Right lobe of liver (tissue), 6 donors: ENCODE data around the gene CA11. TPM values are rescaled to one million over a fixed set of nuclear protein-coding genes. Genes with fewer than 3 reads are reported as not detected.
A peak's percentile ranks its signal among the peaks of the same experiment; 100 is the strongest.

Experiments
- ATAC-seq, 4 donors: fragments of 200-7000 bp; cut with Tn5 transposase; one replicate each; pipeline ENCODE4 v1.9.1; 2020; ENCODE audit warnings: mild to moderate bottlenecking in 4 of 4, moderate library complexity in 4 of 4
- DNase-seq, 3 donors: peaks; one replicate each; pipeline ENCODE4 v3.0.0-alpha.2; 2020
- H3K27ac ChIP-seq, 3 donors: fragments of 200-600 bp; one replicate each; pipeline ENCODE4 v1.8.0; 2022
- H3K27me3 ChIP-seq, 2 donors: fragments of 200-600 bp; one replicate each; pipeline ENCODE4 v1.8.0; 2022
- H3K36me3 ChIP-seq, 4 donors: fragments of 200-600 bp; sonication (generic) in 1 of 4; one replicate each; pipeline versions ENCODE4 v1.5.1 to v1.8.0; 2017 to 2022; ENCODE audit warnings: control low read depth in 1 of 4
- H3K4me1 ChIP-seq, 4 donors: fragments of 200-600 bp; sonication (generic) in 1 of 4; one replicate each; pipeline versions ENCODE4 v1.5.1 to v1.8.0; 2017 to 2022; ENCODE audit warnings: control low read depth in 1 of 4
- H3K4me3 ChIP-seq, 3 donors: fragments of 200-600 bp; one replicate each; pipeline ENCODE4 v1.8.0; 2022
- H3K9me3 ChIP-seq, 4 donors: fragments of 200-600 bp; sonication (generic) in 1 of 4; one replicate each; pipeline versions ENCODE4 v1.5.1 to v1.8.0; 2017 to 2022; ENCODE audit warnings: control low read depth in 1 of 4
- CTCF ChIP-seq, 4 donors: fragments of 200-600 bp in 3 of 4; fragments of 450-650 bp in 1 of 4; IDR thresholded peaks; one replicate each; pipeline versions ENCODE4 v1.5.1 to v1.8.0; 2016 to 2022; ENCODE audit warnings: antibody characterized with exemption in 4 of 4, mild to moderate bottlenecking in 2 of 4
- POLR2A ChIP-seq: fragments of 450-650 bp; IDR thresholded peaks from one replicate; pipeline ENCODE4 v1.6.1; 2017; ENCODE audit warnings: antibody characterized with exemption, mild to moderate bottlenecking
- WGBS: methylation state at CpG from one replicate; pipeline ENCODE4 v1.1.6; 2018; ENCODE audit warnings: low coverage, low lambda C conversion rate; ENCODE audit not compliant: insufficient coverage; ENCODE audit errors: missing lambda C conversion rate; 5-methylcytosine and 5-hydroxymethylcytosine counted together
- intact Hi-C, 2 donors: fragments of 100-400 bp; cut with DNase I; formaldehyde crosslinking; loops; one replicate each; pipeline versions ENCODE4 v1.11.2 to v1.14.1; 2022
- total RNA-seq, 6 experiments: library from RNA; depleted of rRNA in 2 of 6; stranded (reverse); fragments of >200 nt in 2 of 6; fragmentation: NEBNext Ultra II Directional in 3 of 6; extraction: Animal tissue kit (Norgen Biotek cat#: 25700) in 3 of 6; gene quantifications; one replicate each; pipeline versions ENCODE4 v1.1.0 to v1.2.4, GENCODE V29; 2016 to 2023
- donor health status: DM: no; HTN: yes; CAD: no.
- donor health status: DM: no; HTN: no; CAD: no.
- donor health status: DM: no; HTN: no; CAD: no.
- donor health status: DM: no; HTN: yes; CAD: no.
- donor health status: DM: no; HTN: yes; CAD: no.

CA11 gene
- total RNA-seq, 6 experiments from 2014 or later = 0.25 to 2.0 (median 0.54) TPM

GRCh38 chr19:48629297-48629598, 16.7 kb downstream of the CA11 start:
- no peak for ATAC-seq
- peak in 1 of 3 donors; percentile 54 for DNase-seq
- Histone ChIP-seq H3K27ac (no peak overlapping the region), H3K4me1 (peaks cover 0 to 44% (median 19%) of the 10 kb centered on the region in 4 donors), H3K9me3 (no peaks in the 10 kb centered on the region), H3K36me3 (no peaks in the 10 kb centered on the region), H3K27me3 (no peaks in the 10 kb centered on the region), H3K4me3 (no peak overlapping the region)
- intact Hi-C loops = no loop called here
- TF ChIP-seq POLR2A (no peak), CTCF (IDR thresholded peaks at IDR 0.05) (no peak)
- 93% methylated on average over 5 of the region's 22 CpGs for WGBS

GRCh38 chr19:48628486-48629296, 17.3 kb downstream of the CA11 start:
- intact Hi-C loops = no loop called here
- Histone ChIP-seq H3K27me3 (no peaks in the 10 kb centered on the region), H3K9me3 (no peaks in the 10 kb centered on the region), H3K27ac (no peak overlapping the region), H3K4me3 (no peak overlapping the region), H3K4me1 (peaks cover 0 to 39% (median 15%) of the 10 kb centered on the region in 4 donors), H3K36me3 (no peaks in the 10 kb centered on the region)
- peak; percentile 43 to 67 (median 61) for DNase-seq
- ATAC-seq = no peak
- 33% methylated on average over 12 of the region's 34 CpGs for WGBS
- TF ChIP-seq CTCF (IDR thresholded peaks at IDR 0.05) = no peak
- TF ChIP-seq POLR2A = no peak

- no peak for TF ChIP-seq POLR2A
- TF ChIP-seq CTCF (IDR thresholded peaks at IDR 0.05) = no peak
- no peaks in the 10 kb centered on the region for H3K9me3 ChIP-seq
- no CpG with 5 or more reads among the region's 17 CpGs for WGBS
- H3K36me3 ChIP-seq = no peaks in the 10 kb centered on the region
- H3K4me3 ChIP-seq = no peak overlapping the region
- no peak overlapping the region for H3K27ac ChIP-seq
- intact Hi-C loops = no loop called here
- H3K27me3 ChIP-seq = no peaks in the 10 kb centered on the region
- H3K4me1 ChIP-seq = peaks cover 0 to 39% (median 11%) of the 10 kb centered on the region in 4 donors
- ATAC-seq (no peak), DNase-seq (peak in 1 of 3 donors; percentile 48)
These were observed 18.1 kb downstream of the CA11 start for GRCh38 chr19:48627865-48628314.

- ATAC-seq (peak; percentile 27 to 33 (median 32)), DNase-seq (peak in 2 of 3 donors; percentile 35 to 58)
- intact Hi-C loops = no loop called here
- TF ChIP-seq POLR2A = no peak
- no peak for TF ChIP-seq CTCF (IDR thresholded peaks at IDR 0.05)
- no peak overlapping the region for H3K27ac ChIP-seq
- H3K4me3 ChIP-seq = no peak overlapping the region
- no peaks in the 10 kb centered on the region for H3K9me3 ChIP-seq
- no peaks in the 10 kb centered on the region for H3K36me3 ChIP-seq
- WGBS = 60% methylated on average over 1 of the region's 6 CpGs
- no peaks in the 10 kb centered on the region for H3K27me3 ChIP-seq
- H3K4me1 ChIP-seq = peaks cover 0 to 41% (median 10%) of the 10 kb centered on the region in 4 donors
These were observed 18.7 kb downstream of the CA11 start for GRCh38 chr19:48627201-48627864.
